Measurements from ENCODE around the gene MATN4.

The MATN4 gene

DNA sequence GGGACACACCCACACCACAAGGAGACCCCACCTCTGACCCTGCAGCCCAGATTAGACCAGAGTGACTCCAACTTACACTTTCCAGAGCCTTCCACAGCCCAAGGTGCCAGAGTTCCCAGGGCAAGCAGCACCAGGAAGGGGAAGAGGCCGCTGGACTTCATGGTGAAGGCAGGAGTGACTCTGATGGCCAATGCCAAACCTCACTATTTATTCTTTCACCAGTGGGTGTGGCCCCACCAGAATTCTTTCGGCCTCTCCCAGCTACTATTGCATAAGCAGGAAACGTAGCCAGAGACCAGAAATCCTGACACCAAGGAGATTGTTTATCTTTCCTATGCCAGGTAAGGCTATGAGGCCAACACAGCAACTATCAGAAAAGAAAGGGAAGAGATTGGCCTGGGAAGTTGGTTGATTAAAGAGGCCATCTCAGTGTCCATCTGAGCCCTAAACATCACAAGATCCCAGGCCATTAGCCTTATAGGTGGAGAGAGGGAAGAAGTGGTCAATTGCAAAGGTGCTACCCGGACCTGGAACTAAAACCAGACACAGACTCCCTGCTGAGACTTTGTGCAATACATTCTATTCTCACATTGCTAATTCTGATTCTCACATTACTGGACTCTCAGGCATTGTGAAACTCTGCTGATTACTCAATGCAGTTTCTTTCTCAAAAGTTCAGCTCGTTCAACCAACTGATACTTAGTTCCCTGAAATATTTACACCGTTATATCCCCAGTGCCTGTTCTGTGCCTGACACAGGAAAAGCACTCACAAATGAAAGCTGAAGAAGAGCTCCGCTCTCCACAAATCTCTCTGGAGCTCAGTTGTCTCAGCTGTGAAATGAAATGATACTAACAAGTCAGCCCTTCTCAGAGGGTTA lies 53.5 kb downstream of the MATN4 start, which contains the start of gene SLPI:
Gene SLPI, minus strand, starts transcription at position 182 of the 880 bp plus-strand sequence. Its CDS starts 21 bp downstream, at position 161.
- DNase-seq = no peak
- H3K4me1 ChIP-seq = no peaks in the 10 kb centered on the region
- peaks cover 21% of the 10 kb centered on the region for H3K27me3 ChIP-seq
- H3K4me3 ChIP-seq (ENCODE audit: low read depth, low read length) = no peak within 1 kb of the TSS
- TF ChIP-seq, protein P1, sequence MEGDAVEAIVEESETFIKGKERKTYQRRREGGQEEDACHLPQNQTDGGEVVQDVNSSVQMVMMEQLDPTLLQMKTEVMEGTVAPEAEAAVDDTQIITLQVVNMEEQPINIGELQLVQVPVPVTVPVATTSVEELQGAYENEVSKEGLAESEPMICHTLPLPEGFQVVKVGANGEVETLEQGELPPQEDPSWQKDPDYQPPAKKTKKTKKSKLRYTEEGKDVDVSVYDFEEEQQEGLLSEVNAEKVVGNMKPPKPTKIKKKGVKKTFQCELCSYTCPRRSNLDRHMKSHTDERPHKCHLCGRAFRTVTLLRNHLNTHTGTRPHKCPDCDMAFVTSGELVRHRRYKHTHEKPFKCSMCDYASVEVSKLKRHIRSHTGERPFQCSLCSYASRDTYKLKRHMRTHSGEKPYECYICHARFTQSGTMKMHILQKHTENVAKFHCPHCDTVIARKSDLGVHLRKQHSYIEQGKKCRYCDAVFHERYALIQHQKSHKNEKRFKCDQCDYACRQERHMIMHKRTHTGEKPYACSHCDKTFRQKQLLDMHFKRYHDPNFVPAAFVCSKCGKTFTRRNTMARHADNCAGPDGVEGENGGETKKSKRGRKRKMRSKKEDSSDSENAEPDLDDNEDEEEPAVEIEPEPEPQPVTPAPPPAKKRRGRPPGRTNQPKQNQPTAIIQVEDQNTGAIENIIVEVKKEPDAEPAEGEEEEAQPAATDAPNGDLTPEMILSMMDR (IDR thresholded peaks at IDR 0.05; ENCODE audit: low read depth, low read length) = no peak
- H3K9me3 ChIP-seq = no peaks in the 10 kb centered on the region
- no peaks in the 10 kb centered on the region for H3K36me3 ChIP-seq

DNA sequence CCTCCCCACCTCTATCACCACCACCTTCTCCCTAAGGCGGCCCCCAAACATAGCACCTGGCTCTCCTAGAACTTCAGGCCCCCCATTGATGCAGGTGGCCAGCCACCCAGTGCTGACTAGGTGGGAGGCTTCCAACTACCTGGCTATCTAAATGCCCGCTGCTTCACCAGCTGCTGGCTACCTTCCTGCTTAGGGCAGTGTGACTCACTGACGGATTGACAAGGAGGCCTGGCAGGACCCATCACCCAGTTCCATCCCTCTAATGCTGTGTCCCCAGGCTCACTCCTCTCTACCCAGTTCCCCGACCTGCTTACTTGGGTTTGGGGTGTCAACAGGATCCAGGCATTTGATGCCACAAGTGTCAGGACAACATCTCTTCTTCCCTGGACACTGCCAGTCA lies 54.8 kb downstream of the MATN4 start:
- TF ChIP-seq, protein P1 (IDR thresholded peaks at IDR 0.05; ENCODE audit: low read depth, low read length) = no peak
- peaks cover 23% of the 10 kb centered on the region for H3K27me3 ChIP-seq
- no peaks in the 10 kb centered on the region for H3K36me3 ChIP-seq
- H3K4me1 ChIP-seq = no peaks in the 10 kb centered on the region
- DNase-seq = no peak
- no peaks in the 10 kb centered on the region for H3K9me3 ChIP-seq
- no peak overlapping the region for H3K4me3 ChIP-seq (ENCODE audit: low read depth, low read length)

DNA sequence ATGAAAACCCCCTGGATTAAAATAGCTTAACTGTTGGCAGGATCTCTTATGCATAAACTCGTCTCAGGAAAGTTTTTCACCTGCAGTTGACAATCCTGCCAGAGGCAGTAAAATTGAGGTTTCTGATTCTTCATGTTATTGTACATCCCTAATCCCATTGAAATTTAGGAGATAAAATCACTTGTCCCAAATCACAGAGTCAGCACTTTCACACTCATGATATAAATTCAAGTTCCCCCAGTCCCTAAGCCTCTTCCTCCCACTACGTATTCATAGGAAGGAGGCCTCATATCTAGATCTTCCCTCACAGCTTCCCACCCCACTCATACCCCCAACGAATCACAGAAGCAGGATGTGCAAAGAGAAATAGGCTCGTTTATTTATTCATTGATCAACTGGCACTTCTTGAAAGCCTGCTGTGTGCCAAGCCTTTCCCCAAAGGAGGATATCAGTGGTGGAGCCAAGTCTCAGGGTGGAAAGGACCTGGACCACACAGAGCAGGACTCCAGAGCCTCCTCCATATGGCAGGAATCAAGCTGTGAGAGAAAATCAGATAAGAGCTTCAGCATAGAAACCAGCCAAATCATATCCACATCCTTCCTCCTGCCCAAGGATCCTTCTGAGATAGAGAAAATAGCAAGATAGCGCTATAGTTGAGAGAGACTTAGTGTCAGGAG lies 56.1 kb downstream of the MATN4 start:
- peaks cover 31% of the 10 kb centered on the region for H3K27me3 ChIP-seq

DNA sequence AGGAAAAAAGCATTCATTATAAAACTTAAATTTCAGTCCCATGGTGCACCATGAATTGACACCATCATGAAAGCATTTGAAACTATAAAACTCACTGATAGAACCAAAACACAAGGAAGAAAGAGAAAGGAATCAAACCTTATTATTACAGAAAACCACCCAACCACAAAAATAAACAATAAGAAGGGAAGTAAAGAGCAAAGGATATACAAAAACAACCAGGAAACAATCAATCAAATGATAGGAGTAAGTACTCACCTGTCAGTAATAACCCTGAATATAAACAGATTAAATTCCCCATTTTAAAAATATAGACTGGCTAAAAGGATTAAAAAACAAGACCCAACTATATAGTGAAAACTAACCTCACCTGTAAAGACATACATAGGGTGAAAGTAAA lies 59.5 kb downstream of the MATN4 start:
- no peak overlapping the region for H3K4me3 ChIP-seq (ENCODE audit: low read depth, low read length)
- H3K4me1 ChIP-seq = no peaks in the 10 kb centered on the region
- no peaks in the 10 kb centered on the region for H3K36me3 ChIP-seq
- H3K27me3 ChIP-seq = peaks cover 55% of the 10 kb centered on the region
- no peaks in the 10 kb centered on the region for H3K9me3 ChIP-seq
- no peak for DNase-seq
- TF ChIP-seq, protein P1 (IDR thresholded peaks at IDR 0.05; ENCODE audit: low read depth, low read length) = no peak

More for the DNA sequence above, 56.1 kb downstream of the MATN4 start:
- Histone ChIP-seq H3K4me3 (ENCODE audit: low read depth, low read length) (no peak overlapping the region), H3K36me3 (no peaks in the 10 kb centered on the region), H3K9me3 (no peaks in the 10 kb centered on the region), H3K4me1 (no peaks in the 10 kb centered on the region)
- DNase-seq = no peak
- TF ChIP-seq, protein P1 (IDR thresholded peaks at IDR 0.05; ENCODE audit: low read depth, low read length) = no peak

DNA sequence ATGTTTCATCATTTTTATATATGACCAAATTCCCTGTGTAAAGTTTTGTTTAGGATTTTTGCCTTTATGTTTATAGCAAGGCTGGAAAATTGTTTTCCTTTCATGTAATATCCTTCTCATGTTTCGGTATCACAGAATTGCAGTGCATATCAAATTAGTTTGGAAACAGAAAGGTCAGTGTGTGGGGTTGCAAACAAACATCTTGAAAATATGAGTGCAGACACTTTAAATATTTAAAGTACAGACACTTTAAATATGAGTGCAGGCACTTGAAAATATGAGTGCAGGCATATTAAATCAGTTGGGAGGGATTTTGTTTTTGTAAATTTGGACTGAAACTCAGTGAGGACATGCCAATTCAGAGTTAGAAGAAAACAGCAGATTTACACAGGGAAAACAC lies 60.2 kb downstream of the MATN4 start:
- TF ChIP-seq, protein P1 (IDR thresholded peaks at IDR 0.05; ENCODE audit: low read depth, low read length) = no peak
- Histone ChIP-seq H3K36me3 (no peaks in the 10 kb centered on the region), H3K27me3 (peaks cover 55% of the 10 kb centered on the region), H3K9me3 (no peaks in the 10 kb centered on the region), H3K4me1 (no peaks in the 10 kb centered on the region), H3K4me3 (ENCODE audit: low read depth, low read length) (no peak overlapping the region)
- no peak for DNase-seq

DNA sequence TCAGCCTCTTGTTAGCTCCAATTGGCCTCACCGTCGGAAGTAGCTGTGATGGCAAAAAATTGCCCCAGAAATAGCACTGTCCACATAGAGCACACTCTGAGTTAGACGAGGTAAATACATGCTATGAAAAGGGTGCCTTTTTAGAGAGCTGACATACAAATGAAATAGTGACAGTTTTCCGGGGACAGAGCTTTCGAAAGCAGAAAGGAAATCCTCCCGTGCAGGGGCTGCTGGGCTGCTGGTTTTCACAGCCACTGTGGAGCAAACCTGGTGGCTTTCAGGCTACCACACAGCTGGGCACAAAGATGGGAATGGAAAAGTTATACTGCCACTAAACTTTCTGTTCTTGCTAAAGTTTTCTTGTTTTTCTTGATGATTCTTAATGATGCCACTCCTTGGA lies 62.0 kb downstream of the MATN4 start:
- Histone ChIP-seq H3K4me3 (ENCODE audit: low read depth, low read length) (no peak overlapping the region), H3K4me1 (no peaks in the 10 kb centered on the region), H3K27me3 (peaks cover 56% of the 10 kb centered on the region), H3K9me3 (no peaks in the 10 kb centered on the region), H3K36me3 (no peaks in the 10 kb centered on the region)
- no peak for DNase-seq
- TF ChIP-seq, protein P1 (IDR thresholded peaks at IDR 0.05; ENCODE audit: low read depth, low read length) = no peak

Data from BE2C (cell line).